Subcutaneous adipose tissue (tissue), 4 donors: Measurements from ENCODE around the gene DOCK4. TPM values are rescaled to one million over a fixed set of nuclear protein-coding genes. Genes with fewer than 3 reads are reported as not detected.

Experiments
- total RNA-seq, 4 donors: library from RNA; depleted of rRNA; stranded (reverse); fragments of >200 nt; gene quantifications; one replicate each; pipeline ENCODE4 v1.1.0, GENCODE V29; 2016
- TF ChIP-seq, protein P1 (sequence below): fragments of 450-650 bp; IDR thresholded peaks from one replicate; pipeline ENCODE4 v1.5.1; 2016; ENCODE audit warnings: low read depth, mild to moderate bottlenecking, control low read depth, antibody characterized with exemption, moderate library complexity

DOCK4 gene
- total RNA-seq, 4 donors from 2014 or later = 44.3 to 59.3 (median 52.5) TPM

DNA sequence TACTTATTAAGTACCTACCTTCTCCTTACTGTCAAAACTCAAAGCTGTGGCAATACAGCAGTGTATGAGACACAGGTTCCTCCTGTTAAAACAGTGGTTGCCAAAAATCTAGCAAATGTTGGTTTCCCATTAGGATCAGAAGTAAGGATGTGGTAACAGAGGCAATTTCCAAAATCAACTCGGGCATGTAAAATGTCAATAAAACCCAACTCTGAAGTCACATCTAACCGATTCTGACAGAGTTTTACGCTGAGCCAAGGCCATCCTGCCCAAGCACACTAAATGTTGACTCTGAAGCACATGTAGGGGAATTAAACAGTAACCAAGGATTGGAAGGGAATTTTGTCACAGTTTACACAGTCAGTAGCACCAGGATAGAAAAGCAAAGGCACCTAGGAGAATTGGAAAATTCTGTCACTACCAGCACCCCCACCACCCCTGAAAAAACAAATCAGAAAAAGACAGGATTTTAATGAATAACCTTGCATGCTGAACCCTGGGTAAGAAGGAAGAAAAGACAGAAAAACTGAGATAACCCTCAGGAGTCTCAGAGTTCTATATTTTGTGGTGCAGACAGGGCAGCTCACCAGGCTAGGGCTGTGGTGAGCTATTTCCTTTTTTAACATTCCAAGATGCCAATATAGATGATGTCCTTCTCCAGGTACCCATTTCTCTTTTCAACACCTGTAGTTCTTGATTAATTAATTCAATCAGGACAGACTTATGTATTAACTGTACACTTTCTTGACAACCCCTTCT, 119.5 kb downstream of the DOCK4 start:
- TF ChIP-seq, protein P1, sequence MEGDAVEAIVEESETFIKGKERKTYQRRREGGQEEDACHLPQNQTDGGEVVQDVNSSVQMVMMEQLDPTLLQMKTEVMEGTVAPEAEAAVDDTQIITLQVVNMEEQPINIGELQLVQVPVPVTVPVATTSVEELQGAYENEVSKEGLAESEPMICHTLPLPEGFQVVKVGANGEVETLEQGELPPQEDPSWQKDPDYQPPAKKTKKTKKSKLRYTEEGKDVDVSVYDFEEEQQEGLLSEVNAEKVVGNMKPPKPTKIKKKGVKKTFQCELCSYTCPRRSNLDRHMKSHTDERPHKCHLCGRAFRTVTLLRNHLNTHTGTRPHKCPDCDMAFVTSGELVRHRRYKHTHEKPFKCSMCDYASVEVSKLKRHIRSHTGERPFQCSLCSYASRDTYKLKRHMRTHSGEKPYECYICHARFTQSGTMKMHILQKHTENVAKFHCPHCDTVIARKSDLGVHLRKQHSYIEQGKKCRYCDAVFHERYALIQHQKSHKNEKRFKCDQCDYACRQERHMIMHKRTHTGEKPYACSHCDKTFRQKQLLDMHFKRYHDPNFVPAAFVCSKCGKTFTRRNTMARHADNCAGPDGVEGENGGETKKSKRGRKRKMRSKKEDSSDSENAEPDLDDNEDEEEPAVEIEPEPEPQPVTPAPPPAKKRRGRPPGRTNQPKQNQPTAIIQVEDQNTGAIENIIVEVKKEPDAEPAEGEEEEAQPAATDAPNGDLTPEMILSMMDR = no peak

DNA sequence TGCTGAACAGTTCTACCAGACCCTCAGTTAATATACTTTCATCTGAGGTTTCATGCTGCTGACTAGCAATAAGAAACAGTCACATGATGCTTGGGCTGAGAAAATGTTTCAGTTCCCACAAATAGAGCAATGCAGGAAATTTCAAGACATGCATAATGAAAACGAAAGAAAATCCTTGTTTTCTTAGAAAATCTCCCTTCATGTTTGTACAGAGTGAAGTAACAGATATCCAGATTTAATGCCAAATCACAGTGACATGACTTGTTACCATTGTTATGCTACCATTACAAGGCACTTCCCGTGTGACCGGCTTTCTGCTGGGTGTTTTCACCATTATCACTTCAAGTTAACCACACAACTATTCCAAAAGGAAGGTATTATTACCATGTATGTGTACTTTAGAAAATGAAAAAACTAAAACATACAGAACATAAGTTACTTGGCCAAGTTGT, 121.7 kb downstream of the DOCK4 start:
- TF ChIP-seq, protein P1 = no peak

DNA sequence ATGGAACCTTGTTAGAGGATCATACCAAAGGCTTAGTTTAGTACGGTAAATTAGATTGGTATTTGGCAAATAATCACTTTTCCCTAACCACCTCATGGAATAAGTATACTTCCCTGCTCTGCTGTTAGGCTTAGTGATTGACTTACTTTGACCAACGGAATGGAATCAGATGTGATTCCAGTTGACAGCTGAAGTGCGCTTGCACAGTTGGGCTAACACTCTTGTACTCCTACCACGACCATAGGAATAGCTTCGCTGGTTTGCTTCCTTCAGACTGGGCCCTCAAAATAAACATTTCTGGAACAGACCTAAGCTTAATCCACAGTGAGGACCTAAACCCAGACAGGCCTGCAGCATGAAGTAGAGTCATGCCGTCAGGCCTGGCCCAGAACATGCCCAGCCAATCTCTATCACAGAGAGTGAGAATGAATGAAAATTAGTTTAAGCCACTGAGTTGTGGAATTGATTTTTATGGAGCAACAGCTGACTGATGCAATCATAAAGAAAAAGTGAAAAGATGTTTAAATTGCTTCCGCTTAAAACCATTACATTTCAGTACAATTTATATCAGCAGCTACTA, 122.3 kb downstream of the DOCK4 start:
- TF ChIP-seq, protein P1 = no peak

DNA sequence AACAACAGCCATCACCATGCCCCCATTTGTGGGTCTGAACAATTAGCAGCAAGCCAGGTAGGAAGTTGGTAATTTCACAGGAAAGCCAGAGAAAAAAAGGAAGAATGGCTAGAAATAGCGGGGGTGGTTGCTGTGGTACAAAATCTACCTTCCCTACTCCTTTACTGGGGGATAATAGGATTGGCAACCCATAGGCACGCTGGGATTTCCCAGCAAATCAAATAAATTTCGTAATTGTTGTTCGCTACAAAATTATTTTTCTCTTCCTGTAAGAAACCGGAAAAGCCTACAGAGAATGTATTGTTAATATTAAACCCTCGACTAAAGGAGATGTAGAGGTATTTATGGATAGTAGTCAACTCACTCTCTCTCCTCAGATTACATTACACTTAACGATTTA, 123.9 kb downstream of the DOCK4 start:
- TF ChIP-seq, protein P1 = no peak

DNA sequence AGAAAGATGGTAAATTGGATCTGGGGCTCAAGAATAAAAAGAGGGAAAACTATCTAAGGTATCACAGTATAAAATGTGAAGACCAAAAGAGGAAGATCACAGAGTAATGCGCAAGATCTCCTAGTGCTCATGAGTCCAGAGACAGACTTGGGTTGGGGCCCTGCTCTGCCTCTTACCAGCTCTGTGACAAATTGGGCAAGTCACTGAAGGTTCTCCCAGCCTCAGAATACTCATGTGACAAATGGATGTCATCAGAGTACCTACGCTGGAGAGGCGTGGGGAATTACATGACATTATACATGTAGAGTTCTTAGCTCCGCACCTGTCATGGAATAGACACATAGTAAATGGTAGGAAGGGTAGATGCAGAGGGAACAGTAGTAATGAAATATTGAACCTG, 124.4 kb downstream of the DOCK4 start:
- TF ChIP-seq, protein P1 = no peak

DNA sequence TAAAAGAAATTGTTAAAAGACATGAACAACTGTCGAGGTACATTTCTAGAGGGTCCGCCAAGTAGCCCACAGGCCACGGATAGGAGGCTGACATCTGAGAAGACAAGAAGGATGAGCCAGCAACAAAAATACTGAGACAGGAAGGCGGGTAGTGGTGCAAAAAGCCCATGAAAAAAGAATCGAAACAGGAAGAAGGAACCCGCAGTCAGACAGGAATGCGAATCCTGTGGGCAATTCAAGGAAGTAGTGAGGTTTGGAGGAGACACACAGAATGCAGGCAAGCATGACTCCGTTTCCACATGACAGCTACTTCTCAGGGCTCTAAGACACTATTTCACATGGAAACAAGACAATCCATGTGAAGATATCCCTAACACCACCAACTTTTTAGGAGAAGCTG, 125.2 kb downstream of the DOCK4 start:
- TF ChIP-seq, protein P1 = no peak

DNA sequence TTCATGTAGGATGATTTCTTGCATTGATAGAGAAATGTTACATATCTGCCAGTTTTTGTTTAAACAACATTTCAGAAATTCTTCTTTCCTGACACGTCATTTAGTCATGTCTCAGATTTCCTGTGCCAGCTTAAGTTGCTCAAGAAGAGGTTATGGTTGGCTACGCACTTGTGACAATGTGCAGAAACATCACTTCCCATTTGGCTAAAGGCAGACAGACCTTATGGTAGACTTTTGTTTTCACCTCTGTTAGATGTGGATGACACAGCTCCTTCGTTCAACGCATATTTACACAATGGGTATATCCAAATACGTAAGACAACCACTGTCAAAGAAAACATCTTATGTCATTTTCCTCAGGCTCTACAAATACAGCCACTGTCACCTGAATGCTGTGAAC, 125.8 kb downstream of the DOCK4 start:
- TF ChIP-seq, protein P1 = no peak
